ENCODE measurements around the gene RPRD1A. TPM values are rescaled to one million over a fixed set of nuclear protein-coding genes. Genes with fewer than 3 reads are reported as not detected.
"Not testable (repeated sequence)": the region's sequence is repeated elsewhere in the genome, so short reads cannot be mapped to it uniquely, and the experiment has no call there.

RPRD1A gene
- total RNA-seq, 1 donor from 2014 or later = 62.6 TPM

DNA sequence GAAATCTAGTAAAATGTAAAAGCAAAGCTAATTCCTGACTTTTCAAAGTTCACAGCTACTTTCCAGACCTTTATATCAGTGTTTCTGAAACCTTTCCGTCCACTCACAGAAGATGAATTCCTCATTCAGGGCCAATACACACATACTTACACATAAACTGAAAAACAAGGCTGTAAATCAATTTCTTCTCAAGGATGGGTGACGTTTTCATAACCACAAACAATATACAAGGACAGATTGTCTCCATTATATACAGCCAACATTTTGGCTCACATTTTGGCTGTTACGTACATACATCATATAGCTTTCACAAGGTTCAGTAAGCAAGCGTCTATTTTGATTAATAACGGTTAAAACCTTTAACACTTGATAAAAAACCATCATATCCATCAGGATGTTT, 1.4 kb downstream of the RPRD1A start:
- H3K9me3 Mint-ChIP-seq (ENCODE audit: unreplicated experiment) = no peaks in the 10 kb centered on the region
- peaks cover 48% of the 10 kb centered on the region for H4K20me1 ChIP-seq (ENCODE audit: insufficient read depth, low read length)
- peaks cover 10% of the 10 kb centered on the region for H3K4me1 Mint-ChIP-seq (ENCODE audit: low read depth, unreplicated experiment)
- H3K9ac ChIP-seq (ENCODE audit: low read length) = peak overlapping the region; percentile 94
- no peaks in the 10 kb centered on the region for H3K9me3 ChIP-seq (ENCODE audit: insufficient read depth, low read depth, low read length)
- no peak for FAIRE-seq
- peaks cover 3% of the 10 kb centered on the region for H3K36me3 ChIP-seq (ENCODE audit: insufficient read depth, low read length)
- peak overlapping the region; percentile 95 for H3K27ac ChIP-seq (ENCODE audit: low read depth, low read length)
- no peaks in the 10 kb centered on the region for H3K27me3 ChIP-seq (ENCODE audit: insufficient read depth, low read length)
- no peak overlapping the region for H2AFZ ChIP-seq (ENCODE audit: low read depth, low read length)
- H3K4me1 ChIP-seq (ENCODE audit: insufficient read depth, low read length) = peaks cover 10% of the 10 kb centered on the region
- H3K36me3 Mint-ChIP-seq (ENCODE audit: low read depth, unreplicated experiment) = peaks cover 3% of the 10 kb centered on the region
- TF ChIP-seq CTCF (IDR thresholded peaks at IDR 0.05; ENCODE audit: insufficient read depth, low read depth, low read length) (no peak), EZH2 (IDR thresholded peaks at IDR 0.05; ENCODE audit: insufficient read depth, low read length) (no peak)
- DNase-seq (ENCODE audit: low read depth) = peak; percentile 54
- H3K27ac Mint-ChIP-seq (ENCODE audit: unreplicated experiment) = peak overlapping the region; percentile 34
- peaks cover 61% of the 10 kb centered on the region for H3K79me2 ChIP-seq (ENCODE audit: insufficient read depth, low read length)
- peak overlapping the region; percentile 91 for H3K4me2 ChIP-seq (ENCODE audit: low read length)
- H3K4me3 ChIP-seq (ENCODE audit: insufficient read depth, low read depth, low read length) = peak overlapping the region; percentile 94
- peak overlapping the region; percentile 99 for H3K4me3 Mint-ChIP-seq (ENCODE audit: unreplicated experiment)
- no peaks in the 10 kb centered on the region for H3K27me3 Mint-ChIP-seq (ENCODE audit: low read depth, unreplicated experiment)

DNA sequence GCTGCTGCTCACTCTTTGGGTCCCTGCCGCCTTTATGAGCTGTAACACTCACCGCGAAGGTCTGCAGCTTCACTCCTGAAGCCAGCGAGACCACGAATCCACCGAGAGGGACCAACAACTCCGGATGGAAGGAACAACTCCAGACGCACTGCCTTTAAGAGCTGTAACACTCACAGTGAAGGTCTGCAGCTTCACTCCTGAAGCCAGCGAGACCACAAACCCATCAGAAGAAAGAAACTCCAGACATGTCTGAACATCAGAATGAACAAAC, 2.6 kb downstream of the RPRD1A start:
- H3K4me3 Mint-ChIP-seq (ENCODE audit: unreplicated experiment) = peak overlapping the region; percentile 99
- H3K36me3 Mint-ChIP-seq (ENCODE audit: low read depth, unreplicated experiment); H3K27me3 ChIP-seq (ENCODE audit: insufficient read depth, low read length); H3K9me3 Mint-ChIP-seq (ENCODE audit: unreplicated experiment); H3K4me3 ChIP-seq (ENCODE audit: insufficient read depth, low read depth, low read length); H3K27ac Mint-ChIP-seq (ENCODE audit: unreplicated experiment); FAIRE-seq; H2AFZ ChIP-seq (ENCODE audit: low read depth, low read length); H3K27ac ChIP-seq (ENCODE audit: low read depth, low read length); H3K4me1 ChIP-seq (ENCODE audit: insufficient read depth, low read length); H3K4me2 ChIP-seq (ENCODE audit: low read length); H3K9me3 ChIP-seq (ENCODE audit: insufficient read depth, low read depth, low read length); H3K4me1 Mint-ChIP-seq (ENCODE audit: low read depth, unreplicated experiment); DNase-seq (ENCODE audit: low read depth); H3K27me3 Mint-ChIP-seq (ENCODE audit: low read depth, unreplicated experiment); H3K36me3 ChIP-seq (ENCODE audit: insufficient read depth, low read length); H3K9ac ChIP-seq (ENCODE audit: low read length): not testable (repeated sequence)
- H3K79me2 ChIP-seq (ENCODE audit: insufficient read depth, low read length) = peaks cover 73% of the 10 kb centered on the region
- H4K20me1 ChIP-seq (ENCODE audit: insufficient read depth, low read length) = peaks cover 56% of the 10 kb centered on the region

DNA sequence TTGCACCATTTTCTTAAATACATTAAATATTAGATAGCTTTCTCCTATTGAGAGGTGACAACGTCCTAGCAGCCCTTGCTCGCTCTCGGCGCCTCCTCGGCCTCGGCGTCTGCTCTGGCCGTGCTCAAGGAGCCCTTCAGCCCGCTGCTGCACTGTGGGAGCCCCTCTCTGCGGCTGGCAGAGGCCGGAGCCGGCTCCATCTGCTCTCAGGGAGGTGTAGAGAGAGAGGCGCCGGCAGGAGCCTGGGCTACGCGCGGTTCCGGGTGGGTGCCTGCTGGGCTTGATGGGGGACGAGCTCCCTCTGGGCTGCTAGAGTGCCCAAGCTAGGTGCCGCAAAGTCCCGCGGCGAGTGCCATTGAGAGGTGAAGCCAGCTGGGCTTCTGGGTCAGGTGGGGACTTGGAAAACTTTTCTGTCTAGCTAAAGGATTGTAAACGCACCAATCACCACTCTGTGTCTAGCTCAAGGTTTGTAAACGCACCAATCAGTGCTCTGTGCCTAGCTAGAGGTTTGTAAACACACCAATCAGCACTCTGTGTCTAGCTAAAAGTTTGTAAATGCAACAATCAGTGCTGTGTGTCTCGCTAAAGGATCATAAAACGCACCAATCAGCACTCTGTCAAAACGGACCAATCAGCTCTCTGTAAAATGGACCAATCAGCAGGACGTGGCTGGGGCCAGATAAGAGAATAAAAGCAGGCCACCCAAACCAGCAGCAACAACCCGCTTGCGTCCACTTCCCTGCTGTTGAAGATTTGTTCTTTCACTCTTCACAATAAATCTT, 3.1 kb downstream of the RPRD1A start:
- DNase-seq (ENCODE audit: low read depth) = no peak
- Histone ChIP-seq H3K4me2 (ENCODE audit: low read length) (no peak overlapping the region), H3K27me3 (ENCODE audit: insufficient read depth, low read length) (no peaks in the 10 kb centered on the region), H3K79me2 (ENCODE audit: insufficient read depth, low read length) (peaks cover 78% of the 10 kb centered on the region), H4K20me1 (ENCODE audit: insufficient read depth, low read length) (peaks cover 56% of the 10 kb centered on the region), H3K9ac (ENCODE audit: low read length) (no peak overlapping the region), H2AFZ (ENCODE audit: low read depth, low read length) (no peak overlapping the region), H3K4me1 (ENCODE audit: insufficient read depth, low read length) (peaks cover 10% of the 10 kb centered on the region), H3K4me3 (ENCODE audit: insufficient read depth, low read depth, low read length) (no peak overlapping the region), H3K9me3 (ENCODE audit: insufficient read depth, low read depth, low read length) (no peaks in the 10 kb centered on the region), H3K27ac (ENCODE audit: low read depth, low read length) (no peak overlapping the region), H3K36me3 (ENCODE audit: insufficient read depth, low read length) (peaks cover 3% of the 10 kb centered on the region)
- peaks cover 3% of the 10 kb centered on the region for H3K36me3 Mint-ChIP-seq (ENCODE audit: low read depth, unreplicated experiment)
- peak overlapping the region; percentile 99 for H3K4me3 Mint-ChIP-seq (ENCODE audit: unreplicated experiment)
- TF ChIP-seq CTCF (IDR thresholded peaks at IDR 0.05; ENCODE audit: insufficient read depth, low read depth, low read length) (no peak), EZH2 (IDR thresholded peaks at IDR 0.05; ENCODE audit: insufficient read depth, low read length) (no peak)
- no peaks in the 10 kb centered on the region for H3K9me3 Mint-ChIP-seq (ENCODE audit: unreplicated experiment)
- H3K27ac Mint-ChIP-seq (ENCODE audit: unreplicated experiment) = no peak overlapping the region
- no peaks in the 10 kb centered on the region for H3K27me3 Mint-ChIP-seq (ENCODE audit: low read depth, unreplicated experiment)
- FAIRE-seq = no peak
- peaks cover 10% of the 10 kb centered on the region for H3K4me1 Mint-ChIP-seq (ENCODE audit: low read depth, unreplicated experiment)

Measured in astrocyte (in vitro differentiated cells and primary cell).